ENCODE measurements around the gene CASQ1. TPM values are rescaled to one million over a fixed set of nuclear protein-coding genes. Genes with fewer than 3 reads are reported as not detected.

The CASQ1 gene
- total RNA-seq, 1 donor from 2014 or later, result 0.27 TPM

DNA sequence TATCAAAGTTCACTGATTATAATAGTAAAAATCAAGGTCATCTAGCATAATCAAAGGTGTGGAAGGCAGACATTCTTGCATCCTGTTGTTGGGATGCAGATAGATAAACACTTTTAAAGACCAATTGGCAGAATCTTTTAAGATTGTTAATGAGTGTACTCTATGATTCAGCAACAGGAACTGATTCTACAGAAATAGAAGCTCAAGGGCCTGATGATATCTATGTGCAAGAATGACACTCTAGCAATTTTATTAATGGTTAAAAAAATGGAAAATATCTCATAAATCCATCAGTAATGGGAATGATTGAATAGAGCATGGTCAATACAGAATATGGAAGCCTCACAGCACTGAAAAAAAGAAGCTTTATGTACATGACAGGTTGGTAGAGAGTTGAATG lies 41.1 kb upstream of the CASQ1 start:
- H3K36me3 ChIP-seq, result no peaks in the 10 kb centered on the region
- no peaks in the 10 kb centered on the region for H3K4me1 ChIP-seq
- H3K9me3 ChIP-seq, result no peaks in the 10 kb centered on the region
- intact Hi-C loops (cut with DNase I), result no loop called here
- DNase-seq (no peak), ATAC-seq (no peak)
- no peak overlapping the region for H3K4me3 ChIP-seq
- TF ChIP-seq CTCF (IDR thresholded peaks at IDR 0.05), result no peak
- no peaks in the 10 kb centered on the region for H3K27me3 ChIP-seq (ENCODE audit: low read depth)
- no peak overlapping the region for H3K27ac ChIP-seq

DNA sequence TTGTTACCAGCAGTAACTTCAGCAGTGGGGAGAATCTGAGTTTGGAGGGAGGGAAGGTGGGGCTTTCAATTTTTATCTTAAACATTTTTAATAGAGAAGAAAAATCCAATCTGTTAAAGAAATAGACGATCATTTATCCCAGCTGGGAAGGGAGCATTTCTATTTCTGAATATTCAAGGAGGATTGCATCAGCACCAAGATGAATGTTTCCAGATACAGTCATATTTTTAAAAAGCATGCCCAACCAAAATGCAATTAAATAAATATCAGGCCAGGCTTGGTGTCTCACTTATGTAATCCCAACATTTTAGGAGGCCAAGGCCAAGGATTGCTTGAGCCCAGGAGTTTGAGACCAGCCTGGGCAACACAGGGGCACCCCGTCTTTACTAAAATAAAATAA lies 40.7 kb upstream of the CASQ1 start:
- Histone ChIP-seq H3K9me3 (no peaks in the 10 kb centered on the region), H3K27ac (no peak overlapping the region), H3K4me3 (no peak overlapping the region), H3K36me3 (no peaks in the 10 kb centered on the region), H3K27me3 (ENCODE audit: low read depth) (no peaks in the 10 kb centered on the region), H3K4me1 (no peaks in the 10 kb centered on the region)
- no peak for ATAC-seq
- TF ChIP-seq CTCF (IDR thresholded peaks at IDR 0.05), result no peak
- intact Hi-C loops (cut with DNase I), result no loop called here
- no peak for DNase-seq

- Histone ChIP-seq H3K36me3 (no peaks in the 10 kb centered on the region), H3K27me3 (ENCODE audit: low read depth) (no peaks in the 10 kb centered on the region), H3K4me1 (no peaks in the 10 kb centered on the region), H3K9me3 (no peaks in the 10 kb centered on the region), H3K4me3 (no peak within 1 kb of the TSS), H3K27ac (no peak within 1 kb of the TSS)
- intact Hi-C loops (cut with DNase I), result no loop called here
- no peak for ATAC-seq
- no peak for TF ChIP-seq CTCF (IDR thresholded peaks at IDR 0.05)
- DNase-seq, result no peak
These were observed 39.1 kb upstream of the CASQ1 start, which contains the start of gene ATP1A4 for GRCh38 chr1:160151303-160151702. ATP1A4 (plus strand) TSS chr1:160151603; CDS start chr1:160152041, 438 bp downstream.

DNA sequence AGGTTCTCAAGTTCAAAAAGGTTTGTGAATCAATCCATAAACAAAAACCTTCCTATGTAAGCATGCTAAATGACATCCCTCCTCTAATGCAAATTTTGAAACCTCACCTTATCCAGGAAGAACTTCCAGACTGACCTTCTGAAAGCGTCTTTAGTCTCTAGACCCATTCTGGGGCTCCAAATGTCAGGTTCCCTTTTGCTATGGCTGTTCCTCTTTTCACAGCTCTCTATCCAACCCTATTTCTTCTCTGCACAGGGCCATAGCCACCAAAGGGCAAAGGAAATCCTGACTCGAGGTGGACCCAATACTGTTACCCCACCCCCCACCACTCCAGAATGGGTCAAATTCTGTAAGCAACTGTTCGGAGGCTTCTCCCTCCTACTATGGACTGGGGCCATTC lies 35.6 kb upstream of the CASQ1 start:
- H3K36me3 ChIP-seq, result no peaks in the 10 kb centered on the region
- DNase-seq (no peak), ATAC-seq (no peak)
- H3K27me3 ChIP-seq (ENCODE audit: low read depth), result no peaks in the 10 kb centered on the region
- H3K4me1 ChIP-seq, result no peaks in the 10 kb centered on the region
- no peak overlapping the region for H3K27ac ChIP-seq
- H3K9me3 ChIP-seq, result no peaks in the 10 kb centered on the region
- H3K4me3 ChIP-seq, result no peak overlapping the region
- intact Hi-C loops (cut with DNase I), result no loop called here
- TF ChIP-seq CTCF (IDR thresholded peaks at IDR 0.05), result no peak

DNA sequence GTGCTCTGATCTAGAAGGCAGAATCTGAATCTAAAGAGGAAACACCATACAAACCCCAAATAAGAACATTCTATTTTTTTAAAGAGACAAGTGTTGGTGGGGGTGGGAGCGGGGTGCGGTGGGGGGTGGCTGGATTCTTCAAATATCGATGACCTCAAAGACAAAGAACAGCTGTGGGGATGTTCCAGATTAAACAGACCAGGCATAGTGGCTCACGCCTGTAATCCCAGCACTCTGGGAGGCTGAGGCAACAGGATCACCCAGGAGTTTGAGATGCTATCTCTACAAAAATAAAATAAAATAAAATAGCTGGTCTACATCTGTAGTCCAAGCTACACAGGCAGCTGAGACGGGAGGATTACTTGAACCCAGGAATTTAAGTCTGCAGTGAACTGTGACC lies 34.0 kb upstream of the CASQ1 start:
- no peaks in the 10 kb centered on the region for H3K4me1 ChIP-seq
- no peak for DNase-seq
- no peak overlapping the region for H3K27ac ChIP-seq
- intact Hi-C loops (cut with DNase I), result no loop called here
- H3K4me3 ChIP-seq, result no peak overlapping the region
- H3K9me3 ChIP-seq, result no peaks in the 10 kb centered on the region
- no peaks in the 10 kb centered on the region for H3K36me3 ChIP-seq
- H3K27me3 ChIP-seq (ENCODE audit: low read depth), result no peaks in the 10 kb centered on the region
- no peak for ATAC-seq
- no peak for TF ChIP-seq CTCF (IDR thresholded peaks at IDR 0.05)

GRCh38 chr1:160157174-160157573 lies 33.2 kb upstream of the CASQ1 start:
- no peak for ATAC-seq
- Histone ChIP-seq H3K9me3 (no peaks in the 10 kb centered on the region), H3K4me3 (no peak overlapping the region), H3K27me3 (ENCODE audit: low read depth) (no peaks in the 10 kb centered on the region), H3K36me3 (no peaks in the 10 kb centered on the region), H3K4me1 (no peaks in the 10 kb centered on the region), H3K27ac (no peak overlapping the region)
- intact Hi-C loops (cut with DNase I), result no loop called here
- no peak for TF ChIP-seq CTCF (IDR thresholded peaks at IDR 0.05)
- no peak for DNase-seq
